Measurements from ENCODE around the gene SYNE4. TPM values are rescaled to one million over a fixed set of nuclear protein-coding genes. Genes with fewer than 3 reads are reported as not detected.

The SYNE4 gene
- total RNA-seq, 4 donors from 2014 or later, result 1.2 to 9.0 (median 2.9) TPM; not detected in 1

DNA sequence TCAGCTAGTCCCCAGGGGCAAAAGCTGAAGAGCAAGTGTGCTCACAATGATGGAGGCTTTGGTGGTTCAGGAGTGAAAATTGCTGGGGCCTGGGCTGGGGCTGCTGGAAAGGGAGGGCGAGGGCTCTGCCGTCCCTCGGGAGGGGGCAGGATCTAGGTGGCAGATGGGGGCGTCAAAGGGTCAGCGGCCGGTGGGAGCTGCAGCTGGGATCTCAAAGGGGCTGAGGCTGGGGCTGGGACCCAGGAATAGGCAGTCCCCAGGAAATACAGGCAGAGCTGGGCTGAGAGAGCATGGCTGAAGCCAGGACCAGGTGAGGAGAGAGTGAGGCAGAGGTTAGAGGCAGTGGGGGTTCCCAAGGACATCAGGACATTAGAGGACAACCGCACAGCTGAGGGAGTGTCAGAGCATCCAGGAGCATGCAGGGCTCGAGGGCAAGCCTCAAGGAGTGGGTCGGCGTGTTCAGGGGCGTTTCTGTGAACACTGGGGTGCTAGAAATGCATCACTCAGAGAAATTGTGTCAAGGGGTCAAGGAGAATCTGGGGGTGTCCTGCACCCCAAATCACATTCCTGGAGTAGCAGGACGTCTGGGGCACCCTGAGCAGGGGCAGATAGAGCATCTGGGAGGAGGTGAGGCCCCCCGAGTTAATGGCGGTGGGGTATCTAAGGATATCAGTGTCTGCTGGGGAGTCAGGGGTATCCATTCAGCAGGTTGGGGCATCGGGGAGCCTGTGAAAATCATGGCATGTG is 1.2 kb upstream of the SYNE4 start:
- 58 to 62% methylated on average over 8 to 15 of the region's 15 CpGs for WGBS, 2 donors (ENCODE audit: low coverage in 1 of 2)
- DNase-seq, result no peak
- H3K27me3 ChIP-seq, result no peaks in the 10 kb centered on the region
- no peaks in the 10 kb centered on the region for H3K36me3 ChIP-seq
- in situ Hi-C loops (cut with MboI; ENCODE audit: low pct_ligation_motif_present in 1 of 4, low pct_unique_long_range_greater_than_20kb in 1 of 4, low sequenced_read_pairs in 3 of 4) (loop anchor here in 1 of 4 donors (10.0 kb wide), 1 partner anchor 45 kb away; the partner anchor contains the start of genes THAP8 and WDR62), intact Hi-C loops (cut with DNase I; ENCODE audit: low total_unique reads) (no loop called here)
- H3K4me1 ChIP-seq, result peaks cover 15 to 27% (median 22%) of the 10 kb centered on the region in 4 donors
- H3K4me3 ChIP-seq, result peak overlapping the region; percentile 10 to 40 (median 37)
- H3K9me3 ChIP-seq, result no peaks in the 10 kb centered on the region
- TF ChIP-seq, protein P1, sequence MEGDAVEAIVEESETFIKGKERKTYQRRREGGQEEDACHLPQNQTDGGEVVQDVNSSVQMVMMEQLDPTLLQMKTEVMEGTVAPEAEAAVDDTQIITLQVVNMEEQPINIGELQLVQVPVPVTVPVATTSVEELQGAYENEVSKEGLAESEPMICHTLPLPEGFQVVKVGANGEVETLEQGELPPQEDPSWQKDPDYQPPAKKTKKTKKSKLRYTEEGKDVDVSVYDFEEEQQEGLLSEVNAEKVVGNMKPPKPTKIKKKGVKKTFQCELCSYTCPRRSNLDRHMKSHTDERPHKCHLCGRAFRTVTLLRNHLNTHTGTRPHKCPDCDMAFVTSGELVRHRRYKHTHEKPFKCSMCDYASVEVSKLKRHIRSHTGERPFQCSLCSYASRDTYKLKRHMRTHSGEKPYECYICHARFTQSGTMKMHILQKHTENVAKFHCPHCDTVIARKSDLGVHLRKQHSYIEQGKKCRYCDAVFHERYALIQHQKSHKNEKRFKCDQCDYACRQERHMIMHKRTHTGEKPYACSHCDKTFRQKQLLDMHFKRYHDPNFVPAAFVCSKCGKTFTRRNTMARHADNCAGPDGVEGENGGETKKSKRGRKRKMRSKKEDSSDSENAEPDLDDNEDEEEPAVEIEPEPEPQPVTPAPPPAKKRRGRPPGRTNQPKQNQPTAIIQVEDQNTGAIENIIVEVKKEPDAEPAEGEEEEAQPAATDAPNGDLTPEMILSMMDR (IDR thresholded peaks at IDR 0.05), result no peak
- no peak for TF ChIP-seq EP300 (IDR thresholded peaks at IDR 0.05; ENCODE audit: low read depth)
- no peak for TF ChIP-seq POLR2AphosphoS5 (IDR thresholded peaks at IDR 0.05)
- TF ChIP-seq POLR2A (IDR thresholded peaks at IDR 0.05), result no peak
- peak overlapping the region; percentile 19 to 85 (median 72) for H3K27ac ChIP-seq

DNA sequence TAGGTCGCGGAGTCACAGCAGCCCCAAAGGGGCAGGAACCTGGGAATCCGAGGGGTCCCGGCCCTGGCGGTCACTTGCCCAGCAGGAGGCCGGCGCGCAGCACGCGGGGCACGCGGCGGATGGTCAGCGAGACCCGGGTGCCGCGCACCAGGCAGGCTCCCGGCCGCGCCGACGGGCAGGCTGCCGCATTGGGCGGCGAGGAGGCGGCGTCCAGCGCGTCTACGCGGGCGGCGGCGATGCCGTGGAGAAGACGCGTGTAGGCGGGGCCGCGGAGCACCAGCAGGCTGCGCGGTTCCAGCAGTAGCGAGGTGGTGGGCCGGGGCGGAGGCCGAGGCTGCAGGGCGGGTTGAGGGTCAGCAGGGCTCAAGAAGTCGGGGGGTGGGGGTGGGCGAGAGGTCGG is 607 bp upstream of the SYNE4 start:
- DNase-seq, result peak; percentile 76
- Histone ChIP-seq H3K27ac (peak overlapping the region; percentile 19 to 85 (median 72)), H3K4me1 (peaks cover 10 to 22% (median 17%) of the 10 kb centered on the region in 4 donors), H3K36me3 (no peaks in the 10 kb centered on the region), H3K27me3 (no peaks in the 10 kb centered on the region), H3K4me3 (peak overlapping the region; percentile 13 to 40 (median 37)), H3K9me3 (no peaks in the 10 kb centered on the region)
- WGBS, 2 donors (ENCODE audit: low coverage in 1 of 2), result 0 to 1% methylated on average over 4 to 50 of the region's 50 CpGs
- TF ChIP-seq EP300 (IDR thresholded peaks at IDR 0.05; ENCODE audit: low read depth), result no peak
- TF ChIP-seq POLR2A (IDR thresholded peaks at IDR 0.05), result no peak
- peak; percentile 23 to 45 (median 30) for TF ChIP-seq POLR2AphosphoS5 (IDR thresholded peaks at IDR 0.05)
- in situ Hi-C loops (cut with MboI; ENCODE audit: low pct_ligation_motif_present in 1 of 4, low pct_unique_long_range_greater_than_20kb in 1 of 4, low sequenced_read_pairs in 3 of 4), result loop anchor here in 1 of 4 donors (10.0 kb wide), 1 partner anchor 46 kb away; the partner anchor contains the start of genes THAP8 and WDR62
- intact Hi-C loops (cut with DNase I; ENCODE audit: low total_unique reads), result no loop called here

DNA sequence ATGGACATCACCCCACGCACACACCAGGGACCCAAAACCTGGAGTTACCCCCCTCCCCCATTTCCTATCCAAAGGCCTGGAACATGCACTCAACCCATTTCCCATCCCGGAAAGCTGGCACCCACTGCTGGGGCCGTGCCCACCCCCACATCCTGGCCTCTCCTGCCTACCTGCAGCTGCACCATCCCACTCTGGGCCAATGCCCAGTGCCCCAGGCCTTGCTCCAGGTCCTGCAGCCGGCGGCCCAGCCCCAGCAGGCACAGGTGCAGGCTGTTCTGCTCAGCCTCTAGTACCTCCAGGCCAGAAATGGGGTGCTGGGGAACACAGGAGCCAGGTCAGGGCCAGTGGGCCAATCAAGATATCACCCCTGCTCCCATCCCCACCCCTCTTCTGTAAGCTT is 1.7 kb downstream of the SYNE4 start:
- Histone ChIP-seq H3K4me3 (no peak overlapping the region), H3K4me1 (peaks cover 10 to 16% (median 13%) of the 10 kb centered on the region in 4 donors), H3K9me3 (no peaks in the 10 kb centered on the region), H3K27ac (no peak overlapping the region), H3K27me3 (no peaks in the 10 kb centered on the region), H3K36me3 (no peaks in the 10 kb centered on the region)
- TF ChIP-seq, protein P1 (IDR thresholded peaks at IDR 0.05), result no peak
- TF ChIP-seq POLR2AphosphoS5 (IDR thresholded peaks at IDR 0.05), result no peak
- TF ChIP-seq POLR2A (IDR thresholded peaks at IDR 0.05), result no peak
- no peak for TF ChIP-seq EP300 (IDR thresholded peaks at IDR 0.05; ENCODE audit: low read depth)
- intact Hi-C loops (cut with DNase I; ENCODE audit: low total_unique reads), result no loop called here
- no peak for DNase-seq
- 92% methylated on average over 5 of the region's 5 CpGs; no CpG with 5 or more reads in 1 of the 2 donors for WGBS, 2 donors (ENCODE audit: low coverage in 1 of 2)
- in situ Hi-C loops (cut with MboI; ENCODE audit: low pct_ligation_motif_present in 1 of 4, low pct_unique_long_range_greater_than_20kb in 1 of 4, low sequenced_read_pairs in 3 of 4), result loop anchor here in 1 of 4 donors (10.0 kb wide), 1 partner anchor 48 kb away; the partner anchor contains the start of genes THAP8 and WDR62

DNA sequence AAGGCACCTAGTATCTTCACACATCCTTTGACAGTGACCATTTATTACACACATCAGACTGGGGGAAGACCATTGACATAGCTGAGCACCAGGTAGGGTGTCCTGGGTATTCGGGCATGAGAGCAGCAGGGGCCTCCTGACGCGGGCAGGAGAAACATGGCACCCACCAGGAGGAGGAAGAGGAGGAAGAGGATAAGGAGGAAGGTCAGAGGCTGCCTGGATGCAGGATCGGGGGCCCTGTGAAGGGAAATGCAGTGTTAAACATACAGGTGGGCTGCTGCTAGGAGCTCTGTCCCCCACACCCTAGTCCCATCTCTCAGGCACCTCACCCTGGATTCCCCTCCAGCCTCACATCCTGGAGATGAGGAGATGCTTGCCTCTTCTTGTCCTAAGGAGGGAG is 5.3 kb downstream of the SYNE4 start:
- Histone ChIP-seq H3K9me3 (no peaks in the 10 kb centered on the region), H3K27me3 (no peaks in the 10 kb centered on the region), H3K4me1 (peaks cover 8 to 16% (median 10%) of the 10 kb centered on the region in 4 donors), H3K36me3 (no peaks in the 10 kb centered on the region), H3K4me3 (no peak overlapping the region), H3K27ac (no peak overlapping the region)
- intact Hi-C loops (cut with DNase I; ENCODE audit: low total_unique reads), result no loop called here
- no peak for TF ChIP-seq POLR2AphosphoS5 (IDR thresholded peaks at IDR 0.05)
- TF ChIP-seq, protein P1 (IDR thresholded peaks at IDR 0.05), result no peak
- TF ChIP-seq POLR2A (IDR thresholded peaks at IDR 0.05), result no peak
- no peak for TF ChIP-seq EP300 (IDR thresholded peaks at IDR 0.05; ENCODE audit: low read depth)
- WGBS, 2 donors (ENCODE audit: low coverage in 1 of 2), result 79 to 95% methylated on average over 4 of the region's 4 CpGs
- DNase-seq, result no peak
- in situ Hi-C loops (cut with MboI; ENCODE audit: low pct_ligation_motif_present in 1 of 4, low pct_unique_long_range_greater_than_20kb in 1 of 4, low sequenced_read_pairs in 3 of 4), result loop anchor here in 1 of 4 donors (10.0 kb wide), 1 partner anchor 52 kb away; the partner anchor contains the start of genes THAP8 and WDR62
